HG02759 (cell line): ENCODE results near the gene TSSK6.

ENCODE experiments used
- ATAC-seq: cut with Tn5 transposase; IDR thresholded peaks from one replicate; pipeline ENCODE4 v1.9.1; 2021; ENCODE audit warnings: mild to moderate bottlenecking, moderate library complexity; ENCODE audit not compliant: unreplicated experiment

Gene TSSK6

DNA sequence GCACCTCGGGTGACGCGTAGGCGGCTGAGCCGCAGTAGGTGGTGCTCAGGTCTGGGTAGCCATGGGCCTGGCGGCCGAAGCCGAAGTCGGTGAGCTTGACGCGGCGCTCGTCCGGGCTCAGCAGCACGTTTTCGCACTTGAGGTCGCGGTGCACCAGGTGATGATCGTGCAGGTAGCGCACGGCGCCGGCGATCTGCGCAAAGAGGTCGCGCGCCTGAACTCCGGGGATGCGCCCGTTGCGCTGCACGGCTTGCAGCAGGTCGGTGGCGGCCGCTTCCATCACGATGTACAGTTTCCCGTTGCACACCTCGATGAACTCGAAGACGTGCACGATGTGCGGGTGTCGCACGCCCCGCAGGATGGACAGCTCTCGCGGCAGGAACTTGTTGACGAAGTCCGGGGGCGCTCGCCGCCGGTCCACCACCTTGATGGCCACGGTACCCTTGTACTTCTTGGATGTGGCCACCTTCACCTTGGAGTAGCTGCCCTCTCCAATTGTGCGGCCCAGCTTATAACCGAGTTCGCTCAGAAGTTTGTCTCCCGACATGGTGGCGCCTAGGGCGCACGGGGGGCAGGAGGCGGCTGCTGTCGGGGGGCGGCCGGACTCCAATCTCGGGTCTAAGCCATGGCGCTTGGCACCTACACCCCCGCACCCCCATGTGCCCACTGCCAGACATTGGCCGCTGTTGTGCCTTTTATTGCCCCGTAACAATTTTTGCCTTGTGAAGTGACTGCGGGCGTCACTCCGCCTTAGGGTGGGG lies at the start of gene TSSK6:
TSS of gene TSSK6 (minus strand) at position 668 of the 761 bp plus-strand sequence. CDS start at position 547, 121 bp downstream.
- ATAC-seq, result no peak

DNA sequence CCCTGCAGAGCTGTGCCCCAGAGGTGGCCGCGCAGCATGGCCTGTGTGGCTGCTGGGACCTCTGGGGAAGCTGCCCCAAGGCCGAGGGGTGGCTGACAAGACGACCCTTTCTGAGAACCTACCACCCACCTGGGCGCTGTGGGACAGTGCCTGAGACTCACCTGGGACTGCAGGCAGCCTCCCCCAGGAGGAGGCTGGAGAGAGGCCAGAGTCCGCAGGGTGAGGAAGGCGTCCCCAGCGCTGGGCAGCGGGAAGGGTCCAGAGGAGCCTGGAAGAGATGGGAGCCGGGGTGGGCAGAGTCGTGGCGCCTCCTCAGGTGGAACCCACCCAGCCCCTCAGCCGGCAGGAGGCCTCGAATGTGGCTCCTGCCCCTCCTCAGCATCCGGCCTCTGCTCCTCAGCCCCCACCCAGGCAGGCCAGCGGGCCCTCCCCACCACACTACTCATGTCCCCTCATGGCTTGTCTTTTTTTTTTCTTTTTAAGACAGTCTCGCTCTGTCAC lies 48.0 kb upstream of the TSSK6 start:
- ATAC-seq, result no peak

DNA sequence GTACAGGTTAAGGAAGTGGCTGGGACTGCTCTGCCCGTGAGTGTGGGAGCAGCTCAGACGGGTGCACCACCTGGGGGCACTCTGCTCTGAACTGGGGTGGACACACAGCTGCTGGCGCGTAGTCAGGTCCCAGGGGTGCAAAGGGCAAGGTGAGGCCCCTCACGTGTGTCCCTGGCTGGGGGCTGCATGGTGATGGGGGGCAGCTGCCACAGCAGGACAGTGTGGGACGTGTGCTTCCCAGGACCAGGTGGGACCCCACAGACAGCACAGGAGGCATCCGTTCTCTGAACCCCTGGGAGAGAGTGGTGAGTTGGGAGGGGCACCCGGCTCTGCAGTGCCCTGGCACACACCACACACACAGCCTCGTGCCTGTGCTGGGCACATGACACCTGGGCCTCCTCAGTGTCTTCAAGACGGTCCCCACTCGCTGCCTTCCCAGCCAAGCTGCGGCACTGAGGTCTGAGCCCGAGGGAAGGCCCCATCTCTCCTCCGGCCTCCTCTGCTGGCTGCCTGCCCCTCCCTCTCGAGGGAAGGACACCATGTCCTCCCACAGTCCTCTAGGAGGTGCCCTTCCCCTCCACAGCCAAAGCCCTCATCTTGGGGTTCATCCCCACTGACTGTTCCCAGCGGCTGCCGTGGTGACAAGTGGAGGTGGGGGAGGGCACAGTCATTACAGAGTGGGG lies 47.5 kb upstream of the TSSK6 start:
- ATAC-seq, result no peak

DNA sequence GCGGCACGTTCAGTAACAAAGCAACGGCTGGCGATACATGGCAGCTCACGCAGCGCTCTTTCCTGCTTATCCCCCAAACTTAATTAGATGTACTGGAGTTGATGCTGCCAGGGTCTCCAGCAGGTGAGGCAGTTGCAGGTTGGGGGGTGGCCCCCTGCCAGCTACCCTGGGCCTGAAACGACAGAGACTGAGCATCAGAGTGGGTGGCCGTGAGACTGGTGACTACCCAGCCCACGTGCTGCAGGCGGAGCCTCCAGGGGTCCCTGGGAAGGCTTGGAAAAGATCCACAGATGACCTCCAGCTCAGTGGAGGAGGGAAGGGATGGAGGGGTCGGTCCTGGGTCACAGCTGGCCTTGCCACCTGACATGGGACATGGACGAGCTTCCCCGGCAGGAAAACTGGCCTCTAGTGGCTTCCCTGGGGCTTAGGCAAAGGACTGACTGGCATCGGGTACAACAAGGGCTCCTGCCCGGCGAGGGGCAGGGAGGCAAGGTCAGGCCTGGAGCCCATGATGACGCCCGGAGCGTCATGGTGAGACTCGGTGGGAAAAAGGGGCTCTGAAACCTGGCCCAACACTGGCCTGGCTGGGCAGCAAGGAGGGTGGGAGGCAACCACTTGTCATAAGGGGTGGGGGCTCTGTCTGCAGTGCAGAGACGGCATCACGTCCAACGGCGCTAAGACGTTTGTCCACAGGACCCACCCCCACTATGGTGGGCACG lies 46.8 kb upstream of the TSSK6 start:
- no peak for ATAC-seq

DNA sequence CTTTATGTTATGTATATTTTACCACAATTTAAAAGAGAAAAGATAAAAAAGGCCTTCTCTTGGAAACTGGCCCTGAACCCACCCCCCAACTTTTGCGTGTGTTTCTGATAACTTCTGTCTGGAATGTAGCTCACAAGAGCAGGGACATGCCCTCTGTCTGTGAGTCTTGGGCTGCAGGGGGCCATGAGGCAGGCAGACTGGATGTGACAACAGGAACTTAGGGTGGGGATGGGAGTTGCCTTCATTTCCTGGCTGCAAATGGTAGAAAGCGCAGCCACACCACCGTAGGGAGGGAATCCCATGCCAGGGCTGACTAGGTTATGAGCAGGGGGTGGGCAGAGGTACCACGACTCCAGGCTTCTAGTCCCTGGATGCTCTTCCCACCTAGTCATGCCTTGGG lies 44.6 kb upstream of the TSSK6 start:
- no peak for ATAC-seq

DNA sequence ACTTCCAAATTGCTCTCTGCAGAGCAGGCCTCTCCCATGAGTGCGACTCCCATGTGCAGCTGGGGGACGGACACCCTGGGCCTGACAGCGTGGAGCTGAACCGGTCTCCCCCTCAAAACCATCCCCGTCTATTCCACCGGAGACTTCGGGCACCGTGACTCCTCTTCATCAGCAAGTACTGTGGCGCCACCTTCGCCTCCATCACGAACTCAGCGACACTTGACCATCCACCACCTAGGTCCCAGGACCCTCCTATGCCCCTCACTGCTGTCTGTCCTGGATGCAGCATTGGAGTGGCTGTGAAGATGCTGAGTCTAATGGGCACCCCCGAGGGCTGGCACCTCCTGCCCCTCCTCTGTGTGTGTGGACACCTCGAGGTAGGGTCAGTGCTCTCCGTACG lies 43.3 kb upstream of the TSSK6 start:
- no peak for ATAC-seq

DNA sequence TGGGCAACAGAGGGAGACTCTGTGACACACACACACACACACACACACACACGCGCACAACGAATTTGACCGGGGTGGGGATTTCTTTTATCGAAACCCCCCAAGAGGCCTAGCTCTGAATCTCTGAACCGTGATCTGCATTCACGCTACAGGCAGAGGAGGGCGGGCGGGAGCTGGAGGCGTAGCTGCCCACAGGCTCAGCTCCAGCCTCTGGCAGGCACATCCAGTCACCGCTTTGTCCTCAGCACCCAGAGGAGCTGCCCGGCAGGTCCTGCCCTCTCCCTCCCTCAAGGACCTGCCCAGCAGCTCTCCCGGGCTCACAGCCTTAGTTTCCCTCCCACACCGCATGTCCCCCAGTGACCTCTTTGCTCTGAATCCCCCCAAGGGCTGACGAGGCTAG lies 42.7 kb upstream of the TSSK6 start:
- no peak for ATAC-seq

DNA sequence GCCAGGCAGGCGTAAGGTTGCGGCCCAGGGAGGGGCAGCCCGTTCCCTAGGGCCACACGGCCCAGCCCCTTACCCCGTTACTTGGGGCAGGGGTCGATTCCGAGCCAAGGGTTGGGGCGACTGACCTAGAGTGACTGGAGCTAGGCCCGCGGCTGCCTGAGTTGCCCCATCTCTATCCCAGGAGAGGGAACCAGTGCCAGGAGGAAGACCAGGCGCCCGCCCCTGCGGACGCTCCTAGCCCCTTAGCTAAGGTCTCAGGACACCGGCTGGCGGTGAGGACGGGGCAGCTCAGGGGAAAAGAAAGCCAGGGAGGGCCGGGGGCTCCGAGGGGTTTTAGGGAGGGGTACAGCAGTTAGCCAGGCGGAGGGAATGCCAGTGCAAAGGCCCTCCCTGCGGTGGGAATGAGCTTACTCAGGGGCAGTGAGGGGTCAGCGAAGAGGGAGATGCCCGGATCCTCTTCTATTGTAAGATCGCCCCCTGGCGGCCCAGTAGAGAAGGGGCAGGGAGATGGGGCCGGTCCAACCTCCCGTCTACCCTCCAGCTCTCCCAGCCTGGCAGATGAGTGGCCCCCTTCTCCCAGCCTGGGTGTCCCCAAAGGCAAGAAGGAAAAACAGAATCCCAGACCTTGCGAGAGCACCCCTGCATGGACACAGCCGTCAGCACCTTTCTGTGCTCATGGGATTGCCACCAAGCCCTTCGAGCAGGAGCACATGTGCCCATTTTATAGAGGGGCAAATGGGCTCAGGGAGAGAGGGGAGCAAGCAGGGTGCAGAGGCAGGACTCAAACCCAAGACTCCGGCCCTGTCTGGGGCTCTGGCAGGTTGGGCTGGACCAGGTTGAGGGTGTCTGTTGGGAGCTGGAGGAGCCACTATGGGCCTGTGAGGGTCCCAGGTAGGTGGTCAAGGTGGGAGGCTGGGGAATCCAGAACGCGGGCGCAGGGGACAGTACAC lies 39.0 kb upstream of the TSSK6 start:
- peak; percentile 50 for ATAC-seq

DNA sequence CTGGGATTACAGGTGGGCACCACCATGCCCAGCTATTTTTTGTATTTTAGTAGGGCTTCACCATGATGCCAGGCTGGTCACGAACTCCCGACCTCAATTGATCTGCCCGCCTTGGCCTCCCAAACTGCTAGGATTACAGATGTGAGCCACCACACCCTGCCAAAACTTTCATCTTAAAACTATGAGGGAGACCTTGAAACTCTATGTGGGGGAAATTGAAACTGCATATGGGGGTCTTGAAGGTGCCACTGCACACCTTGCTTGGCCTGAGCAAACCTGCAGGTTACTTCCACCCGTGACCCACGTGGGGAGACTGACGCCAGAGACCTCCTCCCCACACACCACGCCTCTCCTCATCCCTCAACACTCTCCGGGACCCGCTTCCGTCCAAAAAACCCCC lies 38.3 kb upstream of the TSSK6 start:
- ATAC-seq, result no peak

DNA sequence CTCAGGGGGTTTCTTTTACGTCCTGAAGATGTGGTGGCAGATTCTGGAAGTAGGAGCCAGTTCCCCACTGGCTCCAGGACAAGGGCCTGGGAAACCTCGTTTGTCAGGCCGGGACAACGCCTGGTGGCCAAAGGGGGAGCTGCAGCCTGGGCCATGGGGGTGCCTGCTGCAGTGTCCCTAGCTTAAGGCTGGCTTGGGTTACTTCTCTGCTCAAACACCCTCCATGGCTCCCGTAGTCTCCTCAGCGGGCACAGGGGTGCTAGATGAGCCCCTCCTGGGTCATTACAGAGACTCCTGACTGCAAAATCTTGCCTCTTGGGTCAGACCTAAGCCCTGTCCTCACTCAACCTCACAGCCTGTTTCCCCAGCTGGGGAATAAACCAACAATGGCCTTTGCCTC lies 37.5 kb upstream of the TSSK6 start:
- ATAC-seq, result no peak

DNA sequence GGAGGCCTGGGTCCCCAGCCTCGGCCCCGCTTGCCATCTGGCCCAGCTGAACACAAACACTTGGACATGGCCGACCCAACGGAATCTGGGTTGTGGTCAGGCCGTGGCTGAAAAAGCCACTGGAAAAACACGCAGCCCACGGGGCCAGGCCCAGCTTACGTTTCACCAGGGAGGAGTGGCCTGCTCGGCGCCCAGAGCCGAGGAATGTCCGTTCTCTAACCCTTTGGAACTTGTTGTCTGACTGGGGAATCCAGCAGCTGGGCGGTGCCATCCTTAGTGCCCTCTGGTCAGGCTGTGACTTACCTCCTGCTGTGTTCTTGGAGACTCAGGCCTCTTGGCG lies 36.5 kb upstream of the TSSK6 start:
- no peak for ATAC-seq

DNA sequence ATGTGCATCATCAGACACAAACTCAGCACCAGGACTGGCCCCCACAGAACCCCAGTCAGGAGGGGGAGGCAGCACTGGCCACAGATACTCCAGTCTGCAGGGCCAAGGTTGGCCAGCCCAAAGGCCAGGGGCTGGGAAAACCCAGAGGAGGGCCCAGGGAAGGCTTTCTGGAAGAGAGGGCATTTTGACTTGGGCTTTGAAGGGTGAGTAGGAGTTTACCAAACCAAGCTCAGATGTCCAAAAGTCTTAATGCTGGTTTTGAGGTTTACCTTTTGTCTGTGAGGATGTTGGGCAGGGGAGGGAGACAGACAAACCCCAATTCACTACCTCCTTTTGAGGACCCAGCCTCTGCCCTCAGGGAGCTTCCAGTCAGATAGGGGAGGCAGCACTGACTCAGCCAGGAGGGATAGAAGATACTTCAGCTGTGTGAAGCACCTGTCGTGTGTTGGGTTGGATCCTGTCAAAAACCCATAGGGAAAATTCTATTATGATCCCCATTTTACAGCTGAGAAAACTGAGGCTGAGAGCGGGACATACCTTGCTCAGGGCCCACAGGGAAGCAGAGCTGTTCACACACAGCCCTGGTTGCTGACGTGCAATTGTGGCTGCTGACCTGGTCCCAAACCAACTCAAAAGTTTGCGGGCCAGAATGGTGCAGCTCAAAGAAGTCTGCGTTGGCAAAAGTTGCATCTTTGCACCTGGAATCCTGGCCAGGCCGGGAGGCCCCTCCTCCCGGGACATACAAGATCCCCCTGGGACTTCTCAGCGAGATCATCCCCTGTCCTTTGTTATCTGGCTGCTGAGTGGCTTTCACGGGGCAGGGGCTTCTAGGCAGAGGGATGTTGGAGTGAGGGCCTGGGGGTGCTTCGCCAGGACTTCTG lies 35.9 kb upstream of the TSSK6 start:
- ATAC-seq, result no peak

DNA sequence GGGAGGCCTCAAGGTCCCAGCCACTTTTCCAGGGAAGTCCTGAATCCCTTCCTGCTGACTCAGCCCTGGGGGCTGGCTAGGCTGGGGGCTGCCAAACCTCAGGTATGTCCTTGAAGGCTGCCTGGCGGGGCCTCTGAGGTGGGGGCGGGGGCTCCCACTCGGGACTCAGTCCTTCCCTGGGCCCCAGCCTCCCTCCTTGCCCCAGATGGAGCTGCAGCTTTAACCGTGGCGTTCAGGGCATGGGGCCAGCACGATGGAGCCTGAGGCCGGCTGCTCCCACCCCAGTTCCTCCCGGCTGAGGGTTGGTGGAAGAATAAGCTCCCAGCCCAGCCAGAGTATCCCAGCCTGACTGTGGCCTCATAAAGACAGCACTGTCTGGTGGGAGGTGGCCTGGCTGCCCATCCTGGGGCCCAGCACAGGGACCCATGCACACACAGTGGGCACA lies 35.2 kb upstream of the TSSK6 start:
- no peak for ATAC-seq

DNA sequence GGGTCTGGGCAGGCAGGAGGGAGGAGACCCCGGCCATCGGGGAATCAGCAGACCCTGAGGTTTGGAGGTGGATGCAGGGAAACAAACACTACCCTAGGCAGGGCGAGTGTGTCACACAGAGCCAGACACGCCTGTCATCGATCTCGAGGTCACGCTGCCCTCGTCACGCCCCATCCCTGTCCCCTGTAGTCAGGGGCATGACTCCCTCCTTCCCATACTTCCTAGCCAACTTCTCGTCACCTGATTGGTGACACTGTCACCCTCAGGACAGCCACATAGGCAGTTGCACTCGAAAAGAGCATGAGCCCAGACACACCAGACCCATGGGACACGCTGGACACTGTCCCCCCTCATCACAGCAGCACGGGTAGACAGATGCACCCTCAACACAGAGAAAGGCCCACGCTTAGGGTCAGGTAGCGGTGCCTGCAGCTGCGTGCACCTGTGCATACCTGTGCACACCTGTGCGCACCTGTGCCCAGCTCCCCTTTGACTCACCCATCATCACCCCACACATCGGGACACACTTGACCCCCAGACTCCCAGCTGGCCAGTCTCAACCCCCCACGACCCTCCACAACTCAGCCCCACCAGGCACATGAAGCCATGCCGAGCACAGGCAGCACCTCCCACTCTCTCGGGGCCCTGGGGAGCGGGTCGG lies 34.6 kb upstream of the TSSK6 start:
- no peak for ATAC-seq

DNA sequence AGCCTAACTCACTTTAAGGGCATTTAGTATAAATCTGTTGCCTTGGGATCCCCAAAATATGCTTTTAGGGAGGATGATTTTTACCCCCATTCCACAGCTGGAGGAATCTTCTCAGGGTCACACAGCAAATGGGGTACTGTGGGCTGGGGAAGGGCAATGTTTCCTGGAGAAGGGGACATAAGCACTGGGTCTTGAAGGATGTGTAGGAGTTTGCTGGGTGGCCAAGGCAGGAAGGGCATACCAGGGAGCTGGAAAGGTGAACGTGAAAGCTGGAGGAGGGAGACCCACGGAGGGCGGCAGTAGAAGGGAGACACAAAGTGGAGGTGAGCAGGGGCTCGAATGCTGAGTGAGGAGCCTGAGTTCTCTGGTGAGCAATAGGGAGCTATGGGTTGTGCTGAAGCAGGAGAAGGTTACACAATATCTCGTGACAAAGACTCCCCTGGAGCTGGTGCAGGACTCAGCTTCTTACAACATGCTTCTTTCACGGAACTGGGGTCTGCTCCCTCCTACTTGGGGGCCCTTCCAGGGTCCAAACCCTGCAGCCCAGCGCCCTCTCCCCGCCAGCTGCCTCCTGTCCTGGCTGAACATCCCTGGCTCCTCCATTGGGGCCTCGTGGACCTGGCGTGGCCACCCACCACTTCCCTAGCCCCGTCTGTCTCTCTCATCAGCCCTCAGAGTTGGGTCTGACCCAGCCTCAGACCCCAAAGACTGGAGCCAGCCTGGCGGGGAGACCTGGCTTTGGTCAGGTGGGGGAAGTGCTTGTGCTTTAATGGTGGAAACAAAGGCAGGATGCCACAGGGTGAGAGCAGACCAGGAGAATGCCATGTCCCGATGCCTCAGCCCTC lies 33.8 kb upstream of the TSSK6 start:
- no peak for ATAC-seq

DNA sequence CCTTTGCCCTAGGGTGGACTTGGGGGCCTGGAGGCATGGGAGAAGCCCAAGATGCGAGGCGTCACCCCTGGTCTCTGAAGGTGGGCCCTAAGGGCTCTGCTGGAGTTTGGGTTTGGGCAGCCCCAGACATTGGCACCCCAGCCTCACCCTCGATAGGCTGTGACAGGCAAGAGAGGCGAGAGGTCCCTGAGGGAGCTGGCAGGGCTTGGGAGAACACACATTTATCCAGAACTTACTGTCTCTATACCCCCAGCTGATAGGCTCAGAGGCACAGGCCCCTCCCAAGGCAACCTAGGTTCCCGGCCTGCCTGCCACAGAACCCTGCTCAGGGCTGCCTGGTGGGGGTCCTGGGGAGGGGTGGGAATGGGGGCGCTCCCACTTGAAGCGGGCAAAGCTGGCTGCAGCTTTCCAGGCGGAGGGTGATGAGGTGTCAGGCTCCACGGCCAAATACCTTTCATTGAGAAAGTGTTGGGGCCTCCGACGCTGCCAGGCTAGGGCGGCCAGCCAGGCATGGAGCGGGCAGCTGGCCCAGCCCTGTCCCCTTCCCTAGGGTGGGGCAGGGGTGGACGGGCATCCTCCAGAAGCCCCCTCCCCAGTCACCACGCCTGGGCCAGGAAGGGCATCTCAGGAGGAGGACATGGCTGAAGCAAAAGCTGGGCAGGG lies 32.5 kb upstream of the TSSK6 start:
- ATAC-seq, result no peak

DNA sequence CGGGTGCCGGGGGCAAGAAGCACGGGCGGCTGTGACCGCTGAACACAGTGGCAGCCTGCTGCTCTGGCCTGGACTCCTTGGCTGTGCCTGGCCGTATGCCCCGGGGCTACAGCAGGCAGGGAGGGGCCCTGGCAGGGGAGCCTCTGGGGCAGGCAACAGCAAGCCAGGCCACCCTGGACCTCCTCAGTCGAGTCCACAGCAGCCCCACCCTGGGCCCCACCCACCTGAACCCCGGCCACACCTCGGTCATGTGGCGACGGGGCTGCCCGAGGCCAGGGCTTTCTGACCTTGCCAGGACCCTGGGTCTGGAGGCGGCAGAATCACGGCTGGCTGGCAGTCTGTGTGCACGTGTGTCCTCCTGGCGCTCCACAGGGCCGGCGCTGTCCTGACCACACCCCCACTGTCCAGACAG lies 31.4 kb upstream of the TSSK6 start:
- no peak for ATAC-seq

DNA sequence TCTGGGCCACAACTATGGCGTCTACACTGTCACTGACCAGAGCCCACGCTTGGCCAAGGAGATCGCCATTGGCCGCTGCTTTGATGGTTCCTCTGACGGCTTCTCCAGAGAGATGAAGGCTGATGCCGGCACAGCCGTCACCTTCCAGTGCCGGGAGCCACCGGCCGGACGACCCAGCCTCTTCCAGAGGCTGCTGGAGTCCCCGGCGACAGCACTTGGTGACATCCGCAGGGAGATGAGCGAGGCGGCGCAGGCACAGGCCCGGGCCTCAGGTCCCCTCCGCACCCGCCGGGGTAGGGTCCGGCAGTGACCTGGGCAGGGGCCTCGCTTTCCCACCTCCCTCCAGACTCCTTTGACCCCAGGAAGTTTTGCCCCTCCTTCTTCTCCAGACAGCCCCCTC lies 30.4 kb upstream of the TSSK6 start:
- no peak for ATAC-seq
